Astrocyte (in vitro differentiated cells and primary cell): Measurements from ENCODE around the gene TUBA1C.

Experiments
- CTCF ChIP-seq: IDR thresholded peaks from 2 replicates; pipeline ENCODE4 v1.5.1; 2011; ENCODE audit warnings: low read depth, mild to moderate bottlenecking, inconsistent platforms, low read length, moderate library complexity; ENCODE audit not compliant: insufficient read depth
- EZH2 ChIP-seq: IDR thresholded peaks from 2 replicates; pipeline ENCODE4 v1.6.1; 2012; ENCODE audit warnings: mild to moderate bottlenecking, low read length, inconsistent platforms; ENCODE audit not compliant: insufficient read depth

GRCh38 chr12:49283541-49284429 is 18.9 kb downstream of the TUBA1C start:
- TF ChIP-seq CTCF (no peak), EZH2 (no peak)
